Upper lobe of right lung (tissue), 1 donor: ENCODE results near the gene NSMCE3. TPM values are rescaled to one million over a fixed set of nuclear protein-coding genes. Genes with fewer than 3 reads are reported as not detected.

Experiments used
- ATAC-seq: fragments of 200-7000 bp; cut with Tn5 transposase; one replicate; pipeline ENCODE4 v1.9.1; 2020; ENCODE audit warnings: mild to moderate bottlenecking, moderate library complexity
- DNase-seq: peaks from one replicate; pipeline ENCODE4 v3.0.0-alpha.2; 2020
- H3K27ac ChIP-seq: fragments of 200-600 bp; one replicate; pipeline ENCODE4 v1.8.0; 2022
- H3K27me3 ChIP-seq: fragments of 200-600 bp; one replicate; pipeline ENCODE4 v1.8.0; 2022; ENCODE audit warnings: mild to moderate bottlenecking
- H3K36me3 ChIP-seq: fragments of 200-600 bp; one replicate; pipeline ENCODE4 v1.8.0; 2022
- H3K4me1 ChIP-seq: fragments of 200-600 bp; one replicate; pipeline ENCODE4 v1.8.0; 2022
- H3K4me3 ChIP-seq: fragments of 200-600 bp; one replicate; pipeline ENCODE4 v1.8.0; 2022; ENCODE audit warnings: mild to moderate bottlenecking
- H3K9me3 ChIP-seq: fragments of 200-600 bp; one replicate; pipeline ENCODE4 v1.8.0; 2022
- CTCF ChIP-seq: fragments of 200-600 bp; IDR thresholded peaks from one replicate; pipeline ENCODE4 v1.8.0; 2022; ENCODE audit warnings: antibody characterized with exemption
- intact Hi-C: fragments of 100-400 bp; cut with DNase I; formaldehyde crosslinking; loops from one replicate; pipeline ENCODE4 v1.11.0; 2022
- total RNA-seq: library from RNA; stranded (reverse); fragmentation: NEBNext Ultra II Directional; extraction: Animal tissue kit (Norgen Biotek cat#: 25700); gene quantifications from one replicate; pipeline ENCODE4 v1.2.1, GENCODE V29; 2021
- donor health status: DM: no; HTN: yes; CAD: no; lungs with severe emphysema.

Gene NSMCE3
- total RNA-seq, 1 donor from 2014 or later, result 6.7 TPM

- DNase-seq (no peak), ATAC-seq (no peak)
- no peak overlapping the region for H3K4me3 ChIP-seq
- H3K27me3 ChIP-seq, result no peaks in the 10 kb centered on the region
- H3K36me3 ChIP-seq, result no peaks in the 10 kb centered on the region
- intact Hi-C loops, result no loop called here
- H3K27ac ChIP-seq, result no peak overlapping the region
- no peaks in the 10 kb centered on the region for H3K4me1 ChIP-seq
- no peak for TF ChIP-seq CTCF
- H3K9me3 ChIP-seq, result no peaks in the 10 kb centered on the region
Observed at GRCh38 chr15:29308299-29308698, 38.7 kb upstream of the NSMCE3 start.

- Histone ChIP-seq H3K9me3 (no peaks in the 10 kb centered on the region), H3K4me3 (no peak overlapping the region), H3K27ac (no peak overlapping the region), H3K27me3 (no peaks in the 10 kb centered on the region), H3K36me3 (no peaks in the 10 kb centered on the region), H3K4me1 (no peaks in the 10 kb centered on the region)
- TF ChIP-seq CTCF, result no peak
- DNase-seq, result no peak
- intact Hi-C loops, result no loop called here
- no peak for ATAC-seq
Observed at GRCh38 chr15:29305556-29305955, 35.9 kb upstream of the NSMCE3 start.

GRCh38 chr15:29302871-29303270, 33.2 kb upstream of the NSMCE3 start:
- ATAC-seq, result no peak

GRCh38 chr15:29299784-29300183, 30.2 kb upstream of the NSMCE3 start:
- TF ChIP-seq CTCF, result no peak
- H3K9me3 ChIP-seq, result no peaks in the 10 kb centered on the region

More at GRCh38 chr15:29302871-29303270, 33.2 kb upstream of the NSMCE3 start:
- Histone ChIP-seq H3K9me3 (no peaks in the 10 kb centered on the region), H3K4me1 (no peaks in the 10 kb centered on the region), H3K27me3 (no peaks in the 10 kb centered on the region), H3K4me3 (no peak overlapping the region), H3K36me3 (no peaks in the 10 kb centered on the region), H3K27ac (no peak overlapping the region)
- intact Hi-C loops, result no loop called here
- DNase-seq, result no peak
- no peak for TF ChIP-seq CTCF

GRCh38 chr15:29299331-29299730, 29.7 kb upstream of the NSMCE3 start:
- DNase-seq (no peak), ATAC-seq (no peak)
- H3K27me3 ChIP-seq, result no peaks in the 10 kb centered on the region
- no peaks in the 10 kb centered on the region for H3K36me3 ChIP-seq
- H3K4me1 ChIP-seq, result no peaks in the 10 kb centered on the region
- H3K27ac ChIP-seq, result no peak overlapping the region
- H3K9me3 ChIP-seq, result no peaks in the 10 kb centered on the region
- no peak overlapping the region for H3K4me3 ChIP-seq
- TF ChIP-seq CTCF, result no peak
- intact Hi-C loops, result no loop called here

More at GRCh38 chr15:29299784-29300183, 30.2 kb upstream of the NSMCE3 start:
- intact Hi-C loops, result no loop called here
- Histone ChIP-seq H3K27ac (no peak overlapping the region), H3K4me3 (no peak overlapping the region), H3K27me3 (no peaks in the 10 kb centered on the region), H3K4me1 (no peaks in the 10 kb centered on the region), H3K36me3 (no peaks in the 10 kb centered on the region)
- ATAC-seq, result no peak
- no peak for DNase-seq

GRCh38 chr15:29294732-29295325, 25.2 kb upstream of the NSMCE3 start:
- H3K4me3 ChIP-seq, result no peak overlapping the region
- H3K27ac ChIP-seq, result no peak overlapping the region
- no peaks in the 10 kb centered on the region for H3K36me3 ChIP-seq
- intact Hi-C loops, result no loop called here
- no peaks in the 10 kb centered on the region for H3K27me3 ChIP-seq
- no peak for TF ChIP-seq CTCF
- H3K4me1 ChIP-seq, result no peaks in the 10 kb centered on the region
- no peak for ATAC-seq
- no peaks in the 10 kb centered on the region for H3K9me3 ChIP-seq
- no peak for DNase-seq
